ENCODE results near the gene LSM14A. TPM values are rescaled to one million over a fixed set of nuclear protein-coding genes. Genes with fewer than 3 reads are reported as not detected.
A peak's percentile ranks its signal among the peaks of the same experiment; 100 is the strongest.

LSM14A gene
- total and polyA plus RNA-seq, 2 of the 13 experiments (the other 11 are each of a cell fraction or from before 2014, with no cell fraction given): 77.0 to 83.6 TPM

DNA sequence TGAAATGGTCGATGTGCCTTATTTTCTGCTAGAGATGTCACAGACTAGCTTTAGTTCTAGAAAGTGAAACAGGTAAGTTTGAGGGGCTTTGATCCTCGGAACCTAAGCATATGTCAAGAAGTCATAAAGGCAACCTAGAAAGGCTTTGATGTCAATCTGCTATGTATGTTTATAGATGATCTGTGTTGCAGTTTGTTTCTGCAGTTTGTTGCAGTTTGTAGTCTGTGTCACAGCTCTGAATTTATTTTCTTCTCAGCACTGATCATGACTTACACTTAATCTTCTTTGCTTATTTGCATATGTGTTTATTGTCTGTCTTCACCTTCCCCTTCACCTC is 5.9 kb downstream of the LSM14A start:
- Histone ChIP-seq H3K4me2 (ENCODE audit: low read depth, low read length) (peak overlapping the region; percentile 21), H3K79me2 (ENCODE audit: insufficient read depth, low read length) (peaks cover 98% of the 10 kb centered on the region), H3K27me3 (ENCODE audit: control insufficient read depth in 1 of 2, insufficient read depth in 2 of 2, low read length in 2 of 2) (no peaks in the 10 kb centered on the region), H2AFZ (ENCODE audit: low read length) (no peak overlapping the region), H3K4me1 (ENCODE audit: insufficient read depth, low read length) (peaks cover 78% of the 10 kb centered on the region), H3K9ac (ENCODE audit: insufficient read depth, low read depth, low read length) (no peak overlapping the region), H3K27ac (ENCODE audit: extremely low read length, insufficient read depth, low read length) (peak overlapping the region; percentile 4), H4K20me1 (ENCODE audit: insufficient read depth, low read length) (peaks cover 87% of the 10 kb centered on the region), H3K36me3 (replicated peaks in 1 of 2; ENCODE audit: control insufficient read depth in 1 of 2, insufficient read depth in 2 of 2, low read length in 2 of 2) (peaks cover 4 to 35% of the 10 kb centered on the region in 2 experiments), H3K9me3 (ENCODE audit: low read length) (no peaks in the 10 kb centered on the region), H3K4me3 (replicated peaks in 1 of 3; ENCODE audit: insufficient read depth in 1 of 3, low read depth in 2 of 3, low read length in 3 of 3) (no peak overlapping the region)
- ATAC-seq (no peak), DNase-seq (ENCODE audit: low spot score) (no peak), FAIRE-seq (no peak)
- BruUV-seq (replicated peaks): no TSS peak
- POLR2A ChIA-PET: interaction anchor here (0.7 kb wide), 1 partner anchor 9 kb away, joined by 3 read pairs; no protein-coding TSS in a partner anchor
- intact Hi-C loops (cut with micrococcal nuclease; ENCODE audit: unreplicated experiment): no loop called here
- CTCF ChIA-PET (ENCODE audit: low intra/inter-chr PET ratio, low total read pairs): no interaction called here
- no peak for TF ChIP-seq ESRRA (CRISPR knock-in tag; IDR thresholded peaks at IDR 0.05; ENCODE audit: low read depth)
- TF ChIP-seq ZIK1 (CRISPR knock-in tag; IDR thresholded peaks at IDR 0.05; ENCODE audit: borderline replicate concordance, low read depth): no peak
- TF ChIP-seq ZNF652 (CRISPR knock-in tag; IDR thresholded peaks at IDR 0.05; ENCODE audit: borderline replicate concordance, low read depth): no peak
- TF ChIP-seq ZFP90 (CRISPR knock-in tag; IDR thresholded peaks at IDR 0.05; ENCODE audit: borderline replicate concordance): no peak
- no peak for TF ChIP-seq THYN1 (CRISPR knock-in tag; IDR thresholded peaks at IDR 0.05; ENCODE audit: borderline replicate concordance, low read depth)
- TF ChIP-seq ZNF333 (CRISPR knock-in tag; IDR thresholded peaks at IDR 0.05; ENCODE audit: borderline replicate concordance): no peak
- TF ChIP-seq ZNF710 (CRISPR knock-in tag; IDR thresholded peaks at IDR 0.05; ENCODE audit: borderline replicate concordance): no peak
- no peak for TF ChIP-seq ZNF543 (CRISPR knock-in tag; IDR thresholded peaks at IDR 0.05)
- no peak for TF ChIP-seq TOE1 (CRISPR knock-in tag; IDR thresholded peaks at IDR 0.05)
- TF ChIP-seq ZNF180 (CRISPR knock-in tag; IDR thresholded peaks at IDR 0.05; ENCODE audit: borderline replicate concordance, low read depth): no peak
- TF ChIP-seq ZNF883 (CRISPR knock-in tag; IDR thresholded peaks at IDR 0.05; ENCODE audit: not compliant biosample characterization): no peak
- no peak for TF ChIP-seq KDM1A (CRISPR knock-in tag; IDR thresholded peaks at IDR 0.05)
- no peak for TF ChIP-seq AKAP8 (CRISPR knock-in tag; IDR thresholded peaks at IDR 0.05)
- no peak for TF ChIP-seq ZNF451 (CRISPR knock-in tag; IDR thresholded peaks at IDR 0.05)
- no peak for TF ChIP-seq ZNF563 (CRISPR knock-in tag; IDR thresholded peaks at IDR 0.05)
- TF ChIP-seq, protein P1, sequence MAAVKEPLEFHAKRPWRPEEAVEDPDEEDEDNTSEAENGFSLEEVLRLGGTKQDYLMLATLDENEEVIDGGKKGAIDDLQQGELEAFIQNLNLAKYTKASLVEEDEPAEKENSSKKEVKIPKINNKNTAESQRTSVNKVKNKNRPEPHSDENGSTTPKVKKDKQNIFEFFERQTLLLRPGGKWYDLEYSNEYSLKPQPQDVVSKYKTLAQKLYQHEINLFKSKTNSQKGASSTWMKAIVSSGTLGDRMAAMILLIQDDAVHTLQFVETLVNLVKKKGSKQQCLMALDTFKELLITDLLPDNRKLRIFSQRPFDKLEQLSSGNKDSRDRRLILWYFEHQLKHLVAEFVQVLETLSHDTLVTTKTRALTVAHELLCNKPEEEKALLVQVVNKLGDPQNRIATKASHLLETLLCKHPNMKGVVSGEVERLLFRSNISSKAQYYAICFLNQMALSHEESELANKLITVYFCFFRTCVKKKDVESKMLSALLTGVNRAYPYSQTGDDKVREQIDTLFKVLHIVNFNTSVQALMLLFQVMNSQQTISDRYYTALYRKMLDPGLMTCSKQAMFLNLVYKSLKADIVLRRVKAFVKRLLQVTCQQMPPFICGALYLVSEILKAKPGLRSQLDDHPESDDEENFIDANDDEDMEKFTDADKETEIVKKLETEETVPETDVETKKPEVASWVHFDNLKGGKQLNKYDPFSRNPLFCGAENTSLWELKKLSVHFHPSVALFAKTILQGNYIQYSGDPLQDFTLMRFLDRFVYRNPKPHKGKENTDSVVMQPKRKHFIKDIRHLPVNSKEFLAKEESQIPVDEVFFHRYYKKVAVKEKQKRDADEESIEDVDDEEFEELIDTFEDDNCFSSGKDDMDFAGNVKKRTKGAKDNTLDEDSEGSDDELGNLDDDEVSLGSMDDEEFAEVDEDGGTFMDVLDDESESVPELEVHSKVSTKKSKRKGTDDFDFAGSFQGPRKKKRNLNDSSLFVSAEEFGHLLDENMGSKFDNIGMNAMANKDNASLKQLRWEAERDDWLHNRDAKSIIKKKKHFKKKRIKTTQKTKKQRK (IDR thresholded peaks at IDR 0.05; ENCODE audit: low read length): no peak
- TF ChIP-seq KMT2B (CRISPR knock-in tag; IDR thresholded peaks at IDR 0.05): no peak
- no peak for TF ChIP-seq ZNF709 (CRISPR knock-in tag; IDR thresholded peaks at IDR 0.05)
- TF ChIP-seq ZBTB42 (CRISPR knock-in tag; IDR thresholded peaks at IDR 0.05): no peak
- no peak for TF ChIP-seq POGZ (CRISPR knock-in tag; IDR thresholded peaks at IDR 0.05)
- WGBS (ENCODE audit: low lambda C conversion rate): 59% methylated on average over 2 of the region's 2 CpGs
- in situ Hi-C loops (cut with HindIII; ENCODE audit: extremely low pct_ligation_motif_present, low pct_unique_long_range_greater_than_20kb): no loop called here
